KOPT-K1 (cell line): ENCODE measurements around the gene PTPRU.

Source experiments
- H3K27ac ChIP-seq: fragments of 200-600 bp; sonication (generic); 2 replicates; pipeline ENCODE4 v1.5.1; 2016; ENCODE audit warnings: antibody characterized with exemption, mild to moderate bottlenecking, low read depth, low read length; ENCODE audit not compliant: poor library complexity, severe bottlenecking
- H3K36me3 ChIP-seq: fragments of 200-600 bp; sonication (generic); 2 replicates; pipeline ENCODE4 v1.5.1; 2017; ENCODE audit warnings: antibody characterized with exemption, mild to moderate bottlenecking, low read length, moderate library complexity; ENCODE audit not compliant: insufficient read depth
- H3K9me3 ChIP-seq: fragments of 200-600 bp; sonication (generic); 2 replicates; pipeline ENCODE4 v1.5.1; 2017; ENCODE audit warnings: antibody characterized with exemption, low read length, mild to moderate bottlenecking; ENCODE audit not compliant: insufficient read depth, poor library complexity, severe bottlenecking

The PTPRU gene

GRCh38 chr1:29259802-29260441 lies 23.6 kb downstream of the PTPRU start:
- H3K27ac ChIP-seq: peak overlapping the region; percentile 48
- H3K36me3 ChIP-seq: no peaks in the 10 kb centered on the region
- no peaks in the 10 kb centered on the region for H3K9me3 ChIP-seq

GRCh38 chr1:29260531-29260930 lies 24.2 kb downstream of the PTPRU start:
- no peaks in the 10 kb centered on the region for H3K9me3 ChIP-seq
- no peaks in the 10 kb centered on the region for H3K36me3 ChIP-seq
- H3K27ac ChIP-seq: no peak overlapping the region

- H3K36me3 ChIP-seq: no peaks in the 10 kb centered on the region
- H3K9me3 ChIP-seq: no peaks in the 10 kb centered on the region
- H3K27ac ChIP-seq: no peak overlapping the region
These were observed 28.6 kb downstream of the PTPRU start for GRCh38 chr1:29264773-29265389.

GRCh38 chr1:29266912-29267311 lies 30.6 kb downstream of the PTPRU start:
- Histone ChIP-seq H3K9me3 (no peaks in the 10 kb centered on the region), H3K36me3 (no peaks in the 10 kb centered on the region), H3K27ac (no peak overlapping the region)

GRCh38 chr1:29267321-29268070 lies 31.2 kb downstream of the PTPRU start:
- no peak overlapping the region for H3K27ac ChIP-seq
- no peaks in the 10 kb centered on the region for H3K9me3 ChIP-seq
- no peaks in the 10 kb centered on the region for H3K36me3 ChIP-seq

GRCh38 chr1:29269382-29269781 lies 33.1 kb downstream of the PTPRU start:
- no peaks in the 10 kb centered on the region for H3K9me3 ChIP-seq
- no peaks in the 10 kb centered on the region for H3K36me3 ChIP-seq
- no peak overlapping the region for H3K27ac ChIP-seq

GRCh38 chr1:29270929-29271521 lies 34.7 kb downstream of the PTPRU start:
- H3K36me3 ChIP-seq: no peaks in the 10 kb centered on the region
- no peak overlapping the region for H3K27ac ChIP-seq
- H3K9me3 ChIP-seq: no peaks in the 10 kb centered on the region

- Histone ChIP-seq H3K36me3 (no peaks in the 10 kb centered on the region), H3K27ac (no peak overlapping the region), H3K9me3 (no peaks in the 10 kb centered on the region)
These were observed 35.4 kb downstream of the PTPRU start for GRCh38 chr1:29271724-29272123.

GRCh38 chr1:29272147-29272907 lies 36.0 kb downstream of the PTPRU start:
- Histone ChIP-seq H3K27ac (no peak overlapping the region), H3K36me3 (no peaks in the 10 kb centered on the region; the same call in 1 of the 2 replicates), H3K9me3 (no peaks in the 10 kb centered on the region)

GRCh38 chr1:29275435-29275834 lies 39.1 kb downstream of the PTPRU start:
- H3K9me3 ChIP-seq: no peaks in the 10 kb centered on the region
- peaks cover 11% of the 10 kb centered on the region for H3K36me3 ChIP-seq
- H3K27ac ChIP-seq: no peak overlapping the region

GRCh38 chr1:29278124-29278523 lies 41.8 kb downstream of the PTPRU start:
- Histone ChIP-seq H3K36me3 (peaks cover 11% of the 10 kb centered on the region), H3K27ac (no peak overlapping the region), H3K9me3 (no peaks in the 10 kb centered on the region)

- Histone ChIP-seq H3K9me3 (no peaks in the 10 kb centered on the region), H3K36me3 (peaks cover 11% of the 10 kb centered on the region), H3K27ac (no peak overlapping the region)
These were observed 43.1 kb downstream of the PTPRU start for GRCh38 chr1:29279406-29279805.

- no peak overlapping the region for H3K27ac ChIP-seq
- H3K9me3 ChIP-seq: no peaks in the 10 kb centered on the region
- H3K36me3 ChIP-seq: peaks cover 14% of the 10 kb centered on the region
These were observed 43.6 kb downstream of the PTPRU start for GRCh38 chr1:29279951-29280391.

- H3K36me3 ChIP-seq: peaks cover 14% of the 10 kb centered on the region
- no peaks in the 10 kb centered on the region for H3K9me3 ChIP-seq
- H3K27ac ChIP-seq: no peak overlapping the region
These were observed 44.2 kb downstream of the PTPRU start for GRCh38 chr1:29280409-29281131.
